KMS-11 (cell line): ENCODE results near the gene TUT4.

ENCODE experiments used
- H2AFZ ChIP-seq: fragments of 200-600 bp; sonication (generic); 2 replicates; pipeline ENCODE4 v1.6.1; 2016; ENCODE audit warnings: antibody characterized with exemption, mixed run types, low read depth
- H3K27ac ChIP-seq: fragments of 200-600 bp; sonication (generic); 2 replicates; pipeline ENCODE4 v1.6.1; 2016; ENCODE audit warnings: mild to moderate bottlenecking, mixed run types
- H3K27me3 ChIP-seq: fragments of 200-600 bp; sonication (generic); 2 replicates; pipeline ENCODE4 v1.6.1; 2017; ENCODE audit warnings: mild to moderate bottlenecking, low read depth, mixed run types, moderate library complexity; ENCODE audit not compliant: insufficient read depth
- H3K36me3 ChIP-seq: fragments of 200-600 bp; sonication (generic); 2 replicates; pipeline ENCODE4 v1.6.1; 2017; ENCODE audit warnings: mild to moderate bottlenecking, mixed run types; ENCODE audit not compliant: insufficient read depth
- H3K4me1 ChIP-seq: fragments of 200-600 bp; sonication (generic); 2 replicates; pipeline ENCODE4 v1.6.1; 2016; ENCODE audit warnings: mild to moderate bottlenecking, low read depth, mixed run types; ENCODE audit not compliant: poor library complexity, severe bottlenecking
- H3K4me2 ChIP-seq: fragments of 200-600 bp; sonication (generic); 2 replicates; pipeline ENCODE4 v1.7.0; 2016; ENCODE audit warnings: mild to moderate bottlenecking, mixed run types
- H3K4me3 ChIP-seq: fragments of 200-600 bp; sonication (generic); IDR thresholded peaks from 2 replicates; pipeline ENCODE4 v1.6.1; 2017; ENCODE audit warnings: low read depth, low read length, mixed read lengths; ENCODE audit not compliant: insufficient read depth
- H3K79me2 ChIP-seq: fragments of 200-600 bp; sonication (generic); 2 replicates; pipeline ENCODE4 v1.6.1; 2016; ENCODE audit warnings: low read depth, mixed run types; ENCODE audit not compliant: insufficient read depth
- H3K9ac ChIP-seq: fragments of 200-600 bp; sonication (generic); 2 replicates; pipeline ENCODE4 v1.6.1; 2016; ENCODE audit warnings: mild to moderate bottlenecking, mixed run types
- H4K20me1 ChIP-seq: fragments of 200-600 bp; sonication (generic); 2 replicates; pipeline ENCODE4 v1.6.1; 2016; ENCODE audit warnings: mild to moderate bottlenecking, mixed run types; ENCODE audit not compliant: insufficient read depth
- CTCF ChIP-seq: fragments of 200-600 bp; sonication (generic); conservative IDR thresholded peaks from 2 replicates; pipeline ENCODE4 v1.6.1; 2017; ENCODE audit warnings: low read depth, mild to moderate bottlenecking, antibody characterized with exemption, low read length, moderate library complexity, mixed read lengths

Gene TUT4

GRCh38 chr1:52472384-52472783 lies 80.5 kb downstream of the TUT4 start:
- Histone ChIP-seq H3K4me3 (no peak overlapping the region), H3K9ac (no peak overlapping the region), H3K27me3 (no peaks in the 10 kb centered on the region), H4K20me1 (no peaks in the 10 kb centered on the region), H2AFZ (no peak overlapping the region), H3K4me1 (peaks cover 73% of the 10 kb centered on the region), H3K36me3 (no peaks in the 10 kb centered on the region), H3K27ac (no peak overlapping the region), H3K4me2 (peak overlapping the region; percentile 96), H3K79me2 (peaks cover 38% of the 10 kb centered on the region)
- TF ChIP-seq CTCF: no peak

- no peak for TF ChIP-seq CTCF
- Histone ChIP-seq H4K20me1 (no peaks in the 10 kb centered on the region), H3K4me3 (no peak overlapping the region), H3K79me2 (peaks cover 31% of the 10 kb centered on the region), H3K27me3 (no peaks in the 10 kb centered on the region), H3K27ac (no peak overlapping the region), H3K4me2 (no peak overlapping the region), H3K4me1 (peaks cover 40% of the 10 kb centered on the region), H2AFZ (no peak overlapping the region), H3K9ac (no peak overlapping the region), H3K36me3 (no peaks in the 10 kb centered on the region)
These were observed 83.8 kb downstream of the TUT4 start for GRCh38 chr1:52469108-52469507.

- Histone ChIP-seq H3K4me3 (no peak overlapping the region), H3K79me2 (no peaks in the 10 kb centered on the region), H3K36me3 (no peaks in the 10 kb centered on the region), H2AFZ (no peak overlapping the region), H3K4me2 (no peak overlapping the region), H3K4me1 (no peaks in the 10 kb centered on the region), H3K9ac (no peak overlapping the region), H4K20me1 (no peaks in the 10 kb centered on the region), H3K27ac (no peak overlapping the region), H3K27me3 (no peaks in the 10 kb centered on the region)
- no peak for TF ChIP-seq CTCF
These were observed 89.0 kb downstream of the TUT4 start for GRCh38 chr1:52463891-52464290.

- Histone ChIP-seq H3K9ac (no peak overlapping the region), H4K20me1 (no peaks in the 10 kb centered on the region), H3K27ac (no peak overlapping the region), H2AFZ (no peak overlapping the region), H3K36me3 (no peaks in the 10 kb centered on the region), H3K79me2 (no peaks in the 10 kb centered on the region), H3K4me3 (no peak overlapping the region), H3K27me3 (no peaks in the 10 kb centered on the region), H3K4me1 (no peaks in the 10 kb centered on the region), H3K4me2 (no peak overlapping the region)
- no peak for TF ChIP-seq CTCF
These were observed 91.1 kb downstream of the TUT4 start for GRCh38 chr1:52461821-52462220.
